Epithelial cell of proximal tubule (primary cell): ENCODE results near the gene PREPL. TPM values are rescaled to one million over a fixed set of nuclear protein-coding genes. Genes with fewer than 3 reads are reported as not detected.
"Not testable (repeated sequence)": the region's sequence is repeated elsewhere in the genome, so short reads cannot be mapped to it uniquely, and the experiment has no call there.

Source experiments
- DNase-seq: peaks from one replicate; pipeline ENCODE4 v3.0.0-alpha.2; 2011; ENCODE audit warnings: low read depth
- H3K4me3 ChIP-seq: 2 replicates; pipeline ENCODE4 v1.5.1; 2011; ENCODE audit warnings: low read depth, mild to moderate bottlenecking, low read length
- CTCF ChIP-seq: conservative IDR thresholded peaks from 2 replicates; pipeline ENCODE4 v1.5.1; 2012; ENCODE audit warnings: low read depth, mild to moderate bottlenecking, low read length
- total RNA-seq: library from RNA; depleted of rRNA; stranded (reverse); fragments of >200 nt; gene quantifications from 2 replicates; pipeline ENCODE4 v1.2.3, GENCODE V29; 2015

PREPL gene
- 15.2 and 15.6 TPM in 2 replicates for total RNA-seq

- TF ChIP-seq CTCF = no peak
- DNase-seq = peak; percentile 89
- peak within 1 kb of the TSS; percentile 80 for H3K4me3 ChIP-seq
Measured at GRCh38 chr2:44361330-44362206, at the start of gene PREPL, which contains the start of gene CAMKMT. Gene PREPL, minus strand, starts transcription at chr2:44361494. Its CDS starts 15,152 bp downstream, at chr2:44346342. Gene CAMKMT, plus strand, starts transcription at chr2:44361947.

GRCh38 chr2:44398243-44398897, 37.1 kb upstream of the PREPL start:
- no peak for DNase-seq
- no peak overlapping the region for H3K4me3 ChIP-seq
- no peak for TF ChIP-seq CTCF

GRCh38 chr2:44397447-44398175, 36.3 kb upstream of the PREPL start:
- no peak for TF ChIP-seq CTCF
- DNase-seq = no peak
- H3K4me3 ChIP-seq = no peak overlapping the region

GRCh38 chr2:44392338-44392943, 31.1 kb upstream of the PREPL start:
- no peak overlapping the region for H3K4me3 ChIP-seq
- no peak for DNase-seq
- TF ChIP-seq CTCF = peak; percentile 69

- peak; percentile 27 for TF ChIP-seq CTCF
- no peak overlapping the region for H3K4me3 ChIP-seq
- DNase-seq = no peak
Measured at GRCh38 chr2:44389895-44390294, 28.6 kb upstream of the PREPL start.

- TF ChIP-seq CTCF = no peak
- DNase-seq = no peak
- no peak overlapping the region for H3K4me3 ChIP-seq
Measured at GRCh38 chr2:44388877-44389276, 27.6 kb upstream of the PREPL start.

- not testable (repeated sequence) for H3K4me3 ChIP-seq, DNase-seq
Measured at GRCh38 chr2:44385226-44385625, 23.9 kb upstream of the PREPL start.
